KOPT-K1 (cell line): ENCODE measurements around the gene REC114.
"Not testable (repeated sequence)": the region's sequence is repeated elsewhere in the genome, so short reads cannot be mapped to it uniquely, and the experiment has no call there.

ENCODE experiments used
- H3K27ac ChIP-seq: fragments of 200-600 bp; sonication (generic); 2 replicates; pipeline ENCODE4 v1.5.1; 2016; ENCODE audit warnings: antibody characterized with exemption, mild to moderate bottlenecking, low read depth, low read length; ENCODE audit not compliant: poor library complexity, severe bottlenecking
- H3K36me3 ChIP-seq: fragments of 200-600 bp; sonication (generic); 2 replicates; pipeline ENCODE4 v1.5.1; 2017; ENCODE audit warnings: antibody characterized with exemption, mild to moderate bottlenecking, low read length, moderate library complexity; ENCODE audit not compliant: insufficient read depth
- H3K9me3 ChIP-seq: fragments of 200-600 bp; sonication (generic); 2 replicates; pipeline ENCODE4 v1.5.1; 2017; ENCODE audit warnings: antibody characterized with exemption, low read length, mild to moderate bottlenecking; ENCODE audit not compliant: insufficient read depth, poor library complexity, severe bottlenecking

The REC114 gene

DNA sequence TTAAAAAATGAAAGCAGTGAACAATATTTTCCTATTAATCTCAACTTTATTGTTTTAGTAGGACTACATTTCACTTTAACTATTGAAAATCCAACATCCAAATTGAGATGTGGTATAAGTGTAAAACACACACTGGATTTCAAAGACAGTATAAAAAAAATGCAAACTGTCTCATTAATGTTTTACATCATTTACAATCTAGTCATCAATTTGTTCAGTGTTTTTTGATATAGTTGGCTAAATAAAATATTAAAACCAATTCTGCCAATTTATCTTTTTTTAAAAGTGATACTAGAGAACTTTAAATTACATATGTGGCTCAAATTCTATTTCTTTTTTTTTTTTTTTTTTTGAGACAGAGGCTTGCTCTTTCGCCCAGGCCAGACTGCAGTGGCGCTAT is 95.2 kb downstream of the REC114 start:
- H3K36me3 ChIP-seq, result no peaks in the 10 kb centered on the region
- no peaks in the 10 kb centered on the region for H3K9me3 ChIP-seq
- no peak overlapping the region for H3K27ac ChIP-seq

DNA sequence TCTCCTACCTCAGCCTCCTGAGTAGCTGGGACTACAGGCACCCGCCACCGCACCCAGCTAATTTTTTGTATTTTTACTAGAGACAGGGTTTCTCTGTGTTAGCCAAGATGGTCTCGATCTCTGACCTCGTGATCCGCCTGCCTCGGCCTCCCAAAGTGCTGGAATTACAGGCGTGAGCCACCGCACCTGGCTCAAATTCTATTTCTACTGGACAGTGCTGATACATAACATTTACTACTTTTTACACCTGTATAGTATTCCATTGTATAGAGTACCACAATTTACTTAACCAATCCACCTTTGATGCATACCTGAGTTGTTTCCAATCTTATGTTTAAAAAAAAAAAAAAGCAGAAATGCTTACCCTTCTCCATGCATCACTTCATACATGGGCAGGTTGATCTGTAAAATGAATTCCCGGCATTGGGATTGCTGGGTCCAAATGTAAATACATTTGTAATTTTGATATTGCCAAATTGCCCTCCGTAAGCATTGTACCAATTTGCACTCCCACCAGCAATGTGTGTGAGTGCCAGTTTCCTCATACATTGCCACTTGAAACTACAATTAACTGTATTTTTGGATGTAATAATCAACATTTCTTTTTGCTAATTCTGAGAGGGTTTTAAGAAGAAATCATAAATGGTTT is 95.7 kb downstream of the REC114 start:
- H3K27ac ChIP-seq, result no peak overlapping the region

DNA sequence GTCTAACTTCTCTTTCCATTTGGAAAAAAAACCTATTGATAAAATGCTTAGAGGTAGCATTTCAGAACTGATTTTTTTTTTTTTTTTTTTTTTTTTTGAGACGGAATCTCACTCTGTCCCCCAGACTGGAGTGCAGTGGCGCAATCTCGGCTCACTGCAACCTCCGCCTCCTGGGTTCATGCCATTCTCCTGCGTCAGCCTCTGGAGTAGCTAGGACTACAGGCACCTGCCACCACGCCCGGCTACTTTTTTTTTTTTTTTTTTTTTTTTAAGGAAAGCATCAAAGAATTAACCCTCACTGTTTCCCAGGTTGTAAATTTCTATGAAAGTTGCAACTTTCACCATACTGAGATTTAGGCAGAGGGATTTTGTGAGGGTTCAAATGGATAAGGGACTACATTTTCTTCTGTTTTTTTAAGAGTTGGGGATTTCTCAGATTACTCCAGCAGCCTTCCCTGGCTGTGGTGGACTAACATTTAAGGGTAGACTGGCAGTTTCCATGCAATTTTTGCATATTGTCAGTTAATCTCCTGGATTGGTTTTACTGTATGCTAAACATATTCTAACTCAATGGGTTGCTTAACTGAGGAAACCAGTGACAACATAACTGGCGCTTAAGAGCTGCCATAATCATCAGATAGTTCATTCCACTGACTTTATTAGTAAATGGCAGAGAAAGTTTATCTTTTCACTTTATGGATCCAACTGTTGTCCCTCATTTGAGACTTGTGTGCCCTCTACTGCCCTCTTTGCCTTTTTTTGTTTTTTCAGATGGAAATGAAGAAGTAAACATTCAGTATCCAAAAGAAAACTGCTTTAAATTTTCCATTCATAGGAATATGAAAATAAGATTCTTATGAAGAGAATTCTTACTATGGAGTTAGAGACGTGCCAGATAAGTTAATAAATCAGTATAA is 96.5 kb downstream of the REC114 start:
- no peaks in the 10 kb centered on the region for H3K36me3 ChIP-seq
- no peak overlapping the region for H3K27ac ChIP-seq
- H3K9me3 ChIP-seq, result no peaks in the 10 kb centered on the region

More for the DNA sequence above, 95.7 kb downstream of the REC114 start:
- no peaks in the 10 kb centered on the region for H3K36me3 ChIP-seq
- no peaks in the 10 kb centered on the region for H3K9me3 ChIP-seq

DNA sequence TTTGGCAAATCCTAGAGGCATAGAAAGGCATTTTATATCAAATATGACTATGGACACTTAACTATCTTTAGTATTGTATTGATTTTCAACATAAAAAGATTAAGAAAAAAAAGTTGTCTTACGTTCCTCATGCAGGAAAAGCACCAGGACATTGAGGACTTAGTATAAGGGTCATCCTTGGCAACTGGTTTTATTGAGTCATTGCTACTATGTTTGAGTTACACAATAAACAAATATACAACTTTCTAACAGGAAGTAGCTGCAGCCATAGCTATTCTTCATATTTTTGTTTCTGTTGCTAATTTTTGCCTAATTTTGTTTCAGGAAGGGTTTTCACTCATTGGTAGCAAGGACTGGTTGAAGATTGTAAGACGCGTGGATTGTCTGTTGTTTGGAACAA is 97.2 kb downstream of the REC114 start:
- Histone ChIP-seq H3K27ac (no peak overlapping the region), H3K9me3 (no peaks in the 10 kb centered on the region), H3K36me3 (no peaks in the 10 kb centered on the region)

DNA sequence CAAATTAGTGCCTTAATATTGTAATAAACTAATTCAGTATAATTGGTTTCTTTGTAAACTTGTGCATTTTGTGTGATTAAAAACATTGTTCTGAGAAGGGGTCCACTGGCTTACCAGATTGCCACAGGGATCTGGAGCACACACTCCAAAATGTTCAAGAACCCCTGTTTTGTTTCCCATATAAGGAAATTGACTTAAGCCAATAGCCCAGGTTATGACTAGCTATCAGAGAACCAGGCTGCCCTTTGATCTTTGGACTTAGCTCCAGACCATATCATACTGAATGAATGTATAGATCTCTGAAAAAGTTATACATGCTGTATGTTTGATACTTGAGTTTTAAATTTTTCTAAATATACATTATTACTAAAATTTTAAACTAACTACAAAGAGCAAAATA is 98.5 kb downstream of the REC114 start:
- H3K27ac ChIP-seq, result no peak overlapping the region
- no peaks in the 10 kb centered on the region for H3K9me3 ChIP-seq
- no peaks in the 10 kb centered on the region for H3K36me3 ChIP-seq

DNA sequence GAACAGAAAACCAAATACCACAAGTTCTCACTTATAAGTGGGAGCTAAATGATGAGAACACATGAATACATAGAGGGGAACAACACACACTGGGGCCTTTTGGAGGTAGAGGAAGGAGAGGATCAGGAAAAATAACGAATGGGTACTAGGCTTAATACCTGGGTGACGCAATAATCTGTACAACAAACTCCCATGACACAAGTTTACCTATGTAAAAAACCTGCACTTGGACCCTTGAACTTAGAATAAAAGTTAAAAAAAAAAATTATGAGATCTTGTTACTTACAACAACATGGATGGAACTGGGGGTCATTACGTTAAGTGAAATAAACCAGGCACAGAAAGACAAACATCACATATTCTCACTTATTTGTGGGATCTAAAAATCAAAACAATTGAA is 106.0 kb downstream of the REC114 start:
- H3K27ac ChIP-seq, H3K36me3 ChIP-seq, H3K9me3 ChIP-seq: not testable (repeated sequence)

DNA sequence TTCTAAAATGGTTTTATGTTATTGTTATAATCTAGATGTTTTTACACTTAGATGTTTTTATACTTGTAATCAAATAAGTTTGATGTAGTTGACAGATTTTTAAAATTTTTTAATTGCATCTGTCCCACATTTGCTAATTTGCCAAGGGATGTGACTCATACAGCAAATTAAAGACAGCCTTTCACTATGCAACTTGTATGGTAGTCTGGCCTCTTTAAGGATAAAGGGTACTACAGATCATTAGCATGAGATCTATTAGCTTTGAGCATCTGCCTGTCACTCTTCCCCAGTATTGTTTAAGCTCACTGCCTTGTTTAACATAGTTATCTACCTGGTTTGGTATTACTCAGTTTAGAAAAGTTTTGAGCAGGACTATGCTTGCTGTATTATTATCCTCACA is 107.2 kb downstream of the REC114 start:
- Histone ChIP-seq H3K36me3 (no peaks in the 10 kb centered on the region), H3K9me3 (no peaks in the 10 kb centered on the region), H3K27ac (no peak overlapping the region)

DNA sequence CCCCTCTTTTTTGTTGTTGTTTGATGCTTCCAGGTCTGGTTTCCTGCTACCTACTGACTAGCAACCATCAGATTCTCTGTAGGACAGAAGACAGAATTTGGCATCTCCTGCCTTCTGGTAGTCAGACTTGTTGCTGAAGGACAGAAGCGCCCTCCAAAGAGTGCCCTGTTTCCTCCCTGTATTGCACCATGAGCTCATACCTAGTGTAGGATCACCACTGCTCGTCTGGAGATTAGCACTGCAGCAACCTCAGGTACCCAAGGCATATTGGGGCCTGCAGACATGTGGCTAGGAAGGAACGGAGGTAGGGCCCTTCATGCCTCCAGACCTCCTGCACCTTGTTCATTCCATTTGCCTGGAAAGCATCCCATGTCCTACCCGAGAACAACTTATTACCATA is 112.1 kb downstream of the REC114 start:
- Histone ChIP-seq H3K9me3 (no peaks in the 10 kb centered on the region), H3K36me3 (peaks cover 16% of the 10 kb centered on the region; the same call in 1 of the 2 replicates), H3K27ac (no peak overlapping the region)

DNA sequence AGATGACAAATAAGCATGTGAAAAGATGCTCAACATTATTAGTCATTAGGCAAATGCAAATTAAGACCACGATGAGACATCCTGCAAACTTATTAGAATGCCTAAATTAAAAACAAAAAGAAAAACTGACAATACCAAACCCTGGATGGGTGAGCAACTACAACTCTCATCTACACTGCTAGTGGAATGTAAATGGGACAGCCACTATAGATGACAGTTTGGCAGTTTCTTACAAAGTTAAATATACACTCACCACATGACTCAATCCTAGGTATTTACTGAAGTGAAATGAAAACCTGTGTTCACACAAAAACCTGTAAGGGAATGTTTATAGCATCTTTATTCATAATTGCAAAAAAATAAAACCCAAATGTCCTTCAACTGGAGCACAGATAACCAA is 115.6 kb downstream of the REC114 start:
- Histone ChIP-seq H3K27ac (no peak overlapping the region), H3K9me3 (no peaks in the 10 kb centered on the region), H3K36me3 (peaks cover 33% of the 10 kb centered on the region; the same call in 1 of the 2 replicates)

DNA sequence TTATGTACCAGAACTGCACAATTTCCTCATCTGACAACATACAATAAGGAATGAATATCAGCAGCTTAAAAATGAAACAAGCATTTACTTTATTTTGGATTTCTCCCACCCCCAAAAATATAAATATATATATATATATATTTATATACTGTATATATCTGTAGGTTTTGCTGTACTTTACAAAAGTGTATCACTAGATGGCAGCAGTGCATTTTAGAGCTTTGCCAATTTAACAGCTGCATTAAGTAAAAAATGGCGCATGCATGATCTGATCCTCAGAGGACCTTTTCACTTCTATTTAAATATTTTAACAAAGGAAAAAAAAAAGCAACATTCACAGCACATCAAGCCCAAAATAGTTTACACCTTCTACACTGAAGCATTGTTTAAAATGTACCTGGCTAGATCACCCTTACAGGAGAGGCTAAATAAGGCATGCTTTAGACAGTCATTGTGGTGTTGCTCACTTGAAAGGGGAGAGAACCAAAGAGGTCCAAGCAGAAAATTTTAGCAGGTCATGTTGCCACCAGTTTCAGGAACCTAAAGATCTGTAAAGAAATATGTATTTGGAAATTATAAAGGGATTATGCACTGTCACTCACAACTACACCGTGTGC is 117.6 kb downstream of the REC114 start:
- Histone ChIP-seq H3K27ac (no peak overlapping the region), H3K36me3 (peaks cover 47% of the 10 kb centered on the region; the same call in 1 of the 2 replicates)

DNA sequence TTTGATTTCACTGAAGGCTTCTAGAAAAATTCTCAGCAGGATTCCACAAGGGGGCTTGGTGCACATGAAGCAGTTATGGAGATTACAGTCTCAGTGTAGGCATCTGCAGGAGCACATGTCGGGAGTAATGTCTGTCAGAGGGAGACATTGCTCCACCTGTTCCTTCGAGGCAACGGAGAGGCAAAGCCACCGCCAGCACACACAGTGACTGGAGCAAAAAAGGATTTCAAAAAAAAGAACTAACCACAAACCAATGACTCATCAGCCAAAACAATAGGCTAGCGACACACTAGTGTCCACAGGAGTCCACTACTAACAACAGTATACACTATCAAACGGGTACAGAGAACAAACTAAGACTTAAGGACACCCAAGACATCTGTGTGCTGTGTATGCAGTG is 121.3 kb downstream of the REC114 start:
- Histone ChIP-seq H3K36me3 (peaks cover 60% of the 10 kb centered on the region; the same call in 1 of the 2 replicates), H3K9me3 (no peaks in the 10 kb centered on the region), H3K27ac (no peak overlapping the region)

More for the DNA sequence above, 117.6 kb downstream of the REC114 start:
- no peaks in the 10 kb centered on the region for H3K9me3 ChIP-seq

DNA sequence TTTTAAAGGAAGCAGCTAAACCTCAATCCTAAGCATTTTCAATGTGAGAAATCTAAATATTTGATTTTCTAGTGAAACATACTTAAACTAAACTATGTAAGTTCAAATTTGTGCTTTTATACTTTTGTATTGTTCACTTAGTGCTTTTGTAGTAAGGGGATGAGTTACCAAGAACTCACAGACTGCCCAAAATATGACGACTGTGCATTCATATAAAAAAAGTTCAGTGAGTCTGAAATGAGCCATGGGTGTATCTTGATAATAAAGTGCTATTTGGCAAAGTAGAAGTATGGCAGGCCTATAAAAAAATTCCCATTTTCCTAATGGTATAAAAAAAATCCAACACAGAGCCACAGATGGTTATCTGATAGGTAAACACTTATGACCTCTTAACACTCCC is 124.1 kb downstream of the REC114 start:
- H3K9me3 ChIP-seq, result no peaks in the 10 kb centered on the region
- H3K36me3 ChIP-seq, result peaks cover 77% of the 10 kb centered on the region; the same call in 1 of the 2 replicates
- no peak overlapping the region for H3K27ac ChIP-seq

DNA sequence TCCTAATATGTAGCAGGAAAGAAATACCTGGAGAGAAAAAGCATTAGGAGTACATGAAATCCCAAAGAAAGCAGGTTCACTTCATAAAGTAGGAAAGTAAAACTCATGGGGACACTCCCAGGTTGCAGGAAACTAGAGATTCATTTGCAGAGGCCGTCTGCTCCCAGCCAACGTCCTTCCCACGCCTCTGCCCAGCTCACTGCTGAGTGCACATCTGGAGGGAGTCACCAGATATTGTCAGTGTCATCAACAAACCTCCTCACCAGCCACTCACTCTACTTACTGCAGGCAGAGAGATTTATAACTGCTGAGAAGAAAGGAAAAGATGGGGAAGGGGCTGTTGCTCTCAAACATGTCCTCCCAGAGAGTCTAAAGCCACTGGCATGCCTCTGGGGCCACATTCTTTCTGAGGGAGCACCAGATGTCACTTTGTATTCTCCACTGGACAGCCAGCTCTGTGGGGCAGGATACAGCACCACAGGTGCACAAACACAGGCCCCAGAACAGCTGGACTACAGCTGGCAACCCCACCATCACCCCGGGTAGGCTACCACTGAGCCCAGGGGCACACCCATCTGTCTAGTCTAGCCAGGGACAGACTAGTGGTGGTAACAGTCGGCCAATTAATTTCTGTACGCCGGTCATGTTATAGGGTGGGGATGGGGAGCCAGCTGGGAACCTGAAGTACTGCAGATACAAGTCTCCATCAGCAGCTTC is 125.8 kb downstream of the REC114 start:
- Histone ChIP-seq H3K9me3 (no peaks in the 10 kb centered on the region), H3K36me3 (peaks cover 65% of the 10 kb centered on the region; the same call in 1 of the 2 replicates)

DNA sequence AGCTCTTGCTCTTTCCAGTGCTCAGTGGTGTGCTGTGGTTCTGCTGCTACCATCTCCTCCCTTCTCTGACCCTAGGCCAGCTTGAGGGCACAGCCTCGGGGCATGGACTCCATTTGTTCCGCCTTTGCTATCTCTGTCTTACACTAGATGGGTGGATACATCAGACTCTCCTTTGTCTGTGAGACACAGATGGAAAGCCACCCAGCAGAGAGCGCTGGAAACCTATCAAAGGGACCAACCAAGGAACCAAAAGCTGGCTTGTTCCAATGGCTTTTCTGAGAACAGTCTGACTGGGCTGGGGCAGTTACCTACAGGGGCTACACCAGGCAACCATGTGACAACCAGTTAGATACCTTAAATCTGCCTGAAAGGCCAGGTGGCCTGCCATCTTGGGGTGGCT is 126.4 kb downstream of the REC114 start:
- H3K9me3 ChIP-seq, result no peaks in the 10 kb centered on the region
- no peak overlapping the region for H3K27ac ChIP-seq
- peaks cover 60% of the 10 kb centered on the region; the same call in 1 of the 2 replicates for H3K36me3 ChIP-seq

More for the DNA sequence above, 125.8 kb downstream of the REC114 start:
- H3K27ac ChIP-seq, result no peak overlapping the region
